HFFc6 (cell line): ENCODE measurements around the gene SLC38A9. TPM values are rescaled to one million over a fixed set of nuclear protein-coding genes. Genes with fewer than 3 reads are reported as not detected.

Experiments
- DNase-seq: peaks from one replicate; pipeline ENCODE4 v3.0.0-alpha.2; 2018
- H3K27ac Mint-ChIP-seq: 2 replicates; pipeline ENCODE4 v1.8.0; 2020; ENCODE audit warnings: mild to moderate bottlenecking, mixed read lengths
- H3K27me3 Mint-ChIP-seq: 2 replicates; pipeline ENCODE4 v1.8.0; 2021; ENCODE audit warnings: mild to moderate bottlenecking, moderate library complexity, mixed read lengths; ENCODE audit not compliant: insufficient read depth
- H3K36me3 Mint-ChIP-seq: 2 replicates; pipeline ENCODE4 v1.8.0; 2021; ENCODE audit warnings: low read depth, mixed read lengths
- H3K4me1 Mint-ChIP-seq: 2 replicates; pipeline ENCODE4 v1.8.0; 2020; ENCODE audit warnings: low read depth, mixed read lengths
- H3K4me3 Mint-ChIP-seq: 2 replicates; pipeline ENCODE4 v1.8.0; 2020; ENCODE audit warnings: mild to moderate bottlenecking, moderate library complexity, mixed read lengths
- H3K9me3 Mint-ChIP-seq: 2 replicates; pipeline ENCODE4 v1.8.0; 2020; ENCODE audit warnings: mild to moderate bottlenecking, mixed read lengths
- CTCF ChIP-seq: fragments of 200-600 bp; sonication (generic); IDR thresholded peaks from 2 replicates; pipeline ENCODE4 v1.5.0; 2021; ENCODE audit warnings: antibody characterized with exemption, mild to moderate bottlenecking
- total RNA-seq, 6 experiments: library from RNA; stranded (reverse); fragmentation: NEBNext Ultra II Directional; extraction: Animal tissue kit (Norgen Biotek cat#: 25700); gene quantifications; 2 replicates in 1 of 6; 3 replicates in 5 of 6; pipeline ENCODE4 v1.2.3, GENCODE V29; 2021

Gene SLC38A9
- total RNA-seq, 6 experiments from 2014 or later = 12.2 to 16.5 (median 13.2) TPM

DNA sequence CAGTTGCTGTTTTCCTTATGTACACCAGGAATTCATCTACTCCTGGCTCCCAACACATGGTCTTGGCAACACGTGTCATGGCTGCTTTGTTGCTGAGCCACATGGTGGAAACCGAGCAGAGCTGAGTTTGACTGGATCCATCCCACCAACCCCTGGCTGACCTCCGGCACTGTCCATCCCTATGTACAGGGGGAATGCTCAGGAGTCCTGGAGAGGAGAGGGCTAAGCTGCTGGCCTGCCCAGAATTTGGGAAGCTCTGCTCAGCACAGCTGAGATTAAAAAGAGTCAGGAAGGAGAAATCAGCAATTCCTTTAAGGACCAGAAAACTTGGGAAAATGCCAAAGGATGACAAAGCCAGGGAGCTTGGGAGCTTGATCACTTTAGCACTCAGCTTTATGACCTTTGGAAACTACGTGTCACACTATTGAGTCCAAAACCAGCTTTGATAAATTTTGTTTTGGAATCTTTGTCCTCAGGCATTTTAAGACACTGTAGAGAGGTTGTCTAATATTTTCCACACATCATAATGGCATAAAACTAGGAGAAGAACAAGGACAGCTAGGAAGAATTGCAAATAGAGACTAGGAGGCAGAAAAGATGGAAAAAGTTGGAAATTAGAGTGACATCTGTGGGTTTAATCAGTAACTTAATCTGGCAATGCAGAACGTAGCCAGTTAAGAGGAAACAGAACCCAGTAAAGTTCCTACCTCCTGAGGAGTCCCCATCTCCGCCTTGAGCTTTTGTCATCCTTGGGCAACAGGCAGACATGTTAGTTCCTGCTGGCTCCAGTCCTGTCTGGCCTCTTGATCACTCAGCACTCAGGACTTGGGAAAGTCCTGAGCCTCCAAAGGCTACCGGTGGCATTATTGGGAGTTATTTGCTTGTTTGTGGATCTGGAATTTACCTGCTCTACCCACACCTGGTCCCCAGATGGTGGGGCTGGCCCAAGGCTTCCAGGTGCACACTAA is 114.8 kb downstream of the SLC38A9 start:
- H3K4me1 Mint-ChIP-seq = peaks cover 52% of the 10 kb centered on the region
- peak overlapping the region; percentile 89 for H3K27ac Mint-ChIP-seq
- no peaks in the 10 kb centered on the region for H3K27me3 Mint-ChIP-seq

GRCh38 chr5:55594671-55595070 is 117.5 kb downstream of the SLC38A9 start:
- Mint-ChIP-seq H3K36me3 (no peaks in the 10 kb centered on the region), H3K27me3 (peaks cover 5% of the 10 kb centered on the region), H3K4me1 (peaks cover 25% of the 10 kb centered on the region), H3K4me3 (no peak overlapping the region), H3K9me3 (no peaks in the 10 kb centered on the region), H3K27ac (peak overlapping the region; percentile 22; the same call in 1 of the 2 replicates)
- no peak for DNase-seq
- no peak for TF ChIP-seq CTCF

More for the DNA sequence above, 114.8 kb downstream of the SLC38A9 start:
- TF ChIP-seq CTCF = no peak
- H3K4me3 Mint-ChIP-seq = peak overlapping the region; percentile 16; the same call in 1 of the 2 replicates
- no peaks in the 10 kb centered on the region for H3K9me3 Mint-ChIP-seq
- H3K36me3 Mint-ChIP-seq = no peaks in the 10 kb centered on the region
- DNase-seq = peak; percentile 84

DNA sequence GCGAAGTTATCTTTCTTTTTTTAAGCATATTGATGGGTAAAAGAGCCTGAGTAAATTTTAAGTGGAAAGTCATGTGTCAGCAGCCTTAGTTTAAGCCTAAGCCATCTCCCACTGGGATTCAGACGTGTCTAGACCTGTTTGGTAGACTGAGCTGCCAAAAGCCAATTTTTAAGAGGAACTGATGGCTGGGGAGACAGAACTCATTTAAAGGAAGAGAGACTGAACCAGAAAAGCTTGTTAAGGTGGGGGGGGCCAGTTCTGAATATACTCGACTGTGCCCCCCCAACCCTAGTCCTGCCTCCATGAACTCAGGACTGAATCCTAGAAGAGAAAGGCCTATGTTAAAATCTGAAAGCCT is 119.0 kb downstream of the SLC38A9 start:
- Mint-ChIP-seq H3K9me3 (no peaks in the 10 kb centered on the region), H3K4me1 (peaks cover 16% of the 10 kb centered on the region), H3K4me3 (no peak overlapping the region), H3K36me3 (no peaks in the 10 kb centered on the region), H3K27ac (no peak overlapping the region), H3K27me3 (peaks cover 5% of the 10 kb centered on the region)
- no peak for DNase-seq
- no peak for TF ChIP-seq CTCF

- Mint-ChIP-seq H3K9me3 (no peaks in the 10 kb centered on the region), H3K4me3 (no peak overlapping the region), H3K27me3 (peaks cover 5% of the 10 kb centered on the region), H3K36me3 (no peaks in the 10 kb centered on the region), H3K27ac (no peak overlapping the region), H3K4me1 (peaks cover 10% of the 10 kb centered on the region)
- no peak for TF ChIP-seq CTCF
- no peak for DNase-seq
Observed at GRCh38 chr5:55592388-55593114, 119.6 kb downstream of the SLC38A9 start.

- Mint-ChIP-seq H3K27me3 (peaks cover 5% of the 10 kb centered on the region), H3K4me1 (peaks cover 2% of the 10 kb centered on the region), H3K36me3 (no peaks in the 10 kb centered on the region), H3K9me3 (no peaks in the 10 kb centered on the region), H3K27ac (no peak overlapping the region), H3K4me3 (no peak overlapping the region)
- no peak for TF ChIP-seq CTCF
- no peak for DNase-seq
Observed at GRCh38 chr5:55591686-55592085, 120.4 kb downstream of the SLC38A9 start.
